ENCODE data around the gene RPS13. TPM values are rescaled to one million over a fixed set of nuclear protein-coding genes. Genes with fewer than 3 reads are reported as not detected.

RPS13 gene
- total RNA-seq, result 1,000 to 10,000 TPM in 2 of 9 donors, 100 to 1,000 TPM in 7; 641 to 1,399 (median 741) TPM
- polyA plus RNA-seq, result 1,000 to 10,000 TPM in 2 of 3 donors, 100 to 1,000 TPM in 1; 745 to 1,182 (median 1,162) TPM
- long read RNA-seq, donor 1, transcript RPS13-207 (2 exons, 594 nt), result minor isoform, 9 of 1,155 reads
- long read RNA-seq, donor 1, transcript RPS13-203 (5 exons, 664 nt), result minor isoform, 57 of 1,155 reads
- long read RNA-seq, donor 1, transcript RPS13-202 (6 exons, 646 nt), result major isoform, 932 of 1,155 reads
- long read RNA-seq, donor 1, transcript RPS13-208 (3 exons, 746 nt), result minor isoform, 47 of 1,155 reads
- long read RNA-seq, donor 1, partial matches to known transcripts, result 69 of 1,155 reads
- long read RNA-seq, donor 1, other reads (novel, unspliced or antisense), result 25 of 1,155 reads
- long read RNA-seq, donor 2, transcript RPS13-208 (3 exons, 746 nt), result minor isoform, 13 of 606 reads
- long read RNA-seq, donor 2, transcript RPS13-203 (5 exons, 664 nt), result minor isoform, 20 of 606 reads
- long read RNA-seq, donor 2, transcript RPS13-202 (6 exons, 646 nt), result major isoform, 509 of 606 reads
- long read RNA-seq, donor 2, transcript RPS13-207 (2 exons, 594 nt), result minor isoform, 8 of 606 reads
- long read RNA-seq, donor 2, partial matches to known transcripts, result 46 of 606 reads
- long read RNA-seq, donor 2, other reads (novel, unspliced or antisense), result 8 of 606 reads
- long read RNA-seq, donor 3, transcript RPS13-207 (2 exons, 594 nt), result minor isoform, 14 of 905 reads
- long read RNA-seq, donor 3, transcript RPS13-208 (3 exons, 746 nt), result minor isoform, 52 of 905 reads
- long read RNA-seq, donor 3, transcript RPS13-202 (6 exons, 646 nt), result major isoform, 694 of 905 reads
- long read RNA-seq, donor 3, transcript RPS13-203 (5 exons, 664 nt), result minor isoform, 49 of 905 reads
- long read RNA-seq, donor 3, partial matches to known transcripts, result 64 of 905 reads
- long read RNA-seq, donor 3, other reads (novel, unspliced or antisense), result 20 of 905 reads
- long read RNA-seq, donor 4, transcript RPS13-203 (5 exons, 664 nt), result minor isoform, 16 of 1,650 reads
- long read RNA-seq, donor 4, transcript RPS13-202 (6 exons, 646 nt), result major isoform, 1,599 of 1,650 reads
- long read RNA-seq, donor 4, transcript RPS13-201 (6 exons, 491 nt), result minor isoform, 5 of 1,650 reads
- long read RNA-seq, donor 4, partial matches to known transcripts, result 2 of 1,650 reads
- long read RNA-seq, donor 4, other reads (novel, unspliced or antisense), result 26 of 1,650 reads
- long read RNA-seq, donor 5, transcript RPS13-202 (6 exons, 646 nt), result major isoform, 634 of 656 reads
- long read RNA-seq, donor 5, transcript RPS13-201 (6 exons, 491 nt), result minor isoform, 6 of 656 reads
- long read RNA-seq, donor 5, partial matches to known transcripts, result 4 of 656 reads
- long read RNA-seq, donor 5, other reads (novel, unspliced or antisense), result 2 of 656 reads
- long read RNA-seq, donor 6, transcript RPS13-202 (6 exons, 646 nt), result major isoform, 1,711 of 1,758 reads
- long read RNA-seq, donor 6, transcript RPS13-203 (5 exons, 664 nt), result minor isoform, 10 of 1,758 reads
- long read RNA-seq, donor 6, partial matches to known transcripts, result 7 of 1,758 reads
- long read RNA-seq, donor 6, other reads (novel, unspliced or antisense), result 23 of 1,758 reads
- long read RNA-seq, donor 7, transcript RPS13-203 (5 exons, 664 nt), result minor isoform, 27 of 629 reads
- long read RNA-seq, donor 7, transcript RPS13-207 (2 exons, 594 nt), result minor isoform, 9 of 629 reads
- long read RNA-seq, donor 7, transcript RPS13-208 (3 exons, 746 nt), result minor isoform, 52 of 629 reads
- long read RNA-seq, donor 7, transcript RPS13-202 (6 exons, 646 nt), result major isoform, 474 of 629 reads
- long read RNA-seq, donor 7, partial matches to known transcripts, result 51 of 629 reads
- long read RNA-seq, donor 7, other reads (novel, unspliced or antisense), result 7 of 629 reads
- long read RNA-seq, donor 8, transcript RPS13-203 (5 exons, 664 nt), result minor isoform, 44 of 968 reads
- long read RNA-seq, donor 8, transcript RPS13-208 (3 exons, 746 nt), result minor isoform, 39 of 968 reads
- long read RNA-seq, donor 8, transcript RPS13-202 (6 exons, 646 nt), result major isoform, 777 of 968 reads
- long read RNA-seq, donor 8, transcript RPS13-210 (3 exons, 568 nt), result minor isoform, 7 of 968 reads
- long read RNA-seq, donor 8, partial matches to known transcripts, result 66 of 968 reads
- long read RNA-seq, donor 8, other reads (novel, unspliced or antisense), result 20 of 968 reads
- long read RNA-seq, donor 9, transcript RPS13-203 (5 exons, 664 nt), result minor isoform, 29 of 835 reads
- long read RNA-seq, donor 9, transcript RPS13-207 (2 exons, 594 nt), result minor isoform, 15 of 835 reads
- long read RNA-seq, donor 9, transcript RPS13-202 (6 exons, 646 nt), result major isoform, 591 of 835 reads
- long read RNA-seq, donor 9, transcript RPS13-208 (3 exons, 746 nt), result minor isoform, 66 of 835 reads
- long read RNA-seq, donor 9, partial matches to known transcripts, result 88 of 835 reads
- long read RNA-seq, donor 9, other reads (novel, unspliced or antisense), result 37 of 835 reads
- long read RNA-seq, donor 10, transcript RPS13-202 (6 exons, 646 nt), result major isoform, 211 of 285 reads
- long read RNA-seq, donor 10, transcript RPS13-203 (5 exons, 664 nt), result minor isoform, 18 of 285 reads
- long read RNA-seq, donor 10, transcript RPS13-207 (2 exons, 594 nt), result minor isoform, 5 of 285 reads
- long read RNA-seq, donor 10, transcript RPS13-208 (3 exons, 746 nt), result minor isoform, 16 of 285 reads
- long read RNA-seq, donor 10, partial matches to known transcripts, result 34 of 285 reads
- long read RNA-seq, donor 10, other reads (novel, unspliced or antisense), result 0 of 285 reads

- Histone ChIP-seq H3K27ac (peak within 1 kb of the TSS; percentile 74 to 99 (median 92)), H3K9me3 (replicated peaks in 1 of 3) (no peaks in the 10 kb centered on the region), H3K4me1 (replicated peaks in 1 of 2) (peaks cover 13 to 36% of the 10 kb centered on the region in 2 donors), H3K4me3 (peak within 1 kb of the TSS; percentile 31 to 95 (median 91)), H3K27me3 (no peaks in the 10 kb centered on the region), H3K36me3 (replicated peaks in 1 of 2) (peaks cover 0 to 31% of the 10 kb centered on the region in 2 donors)
- peak; percentile 83 to 91 for TF ChIP-seq POLR2A (IDR thresholded peaks at IDR 0.05)
- TF ChIP-seq CTCF (IDR thresholded peaks at IDR 0.05), result no peak
- peak; percentile 96 to 99 (median 98) for DNase-seq
- intact Hi-C loops (cut with DNase I), result loop anchor here in 1 of 2 donors (5.0 kb wide), 1 partner anchor 130 kb away; the partner anchor contains the start of gene PIK3C2A
- 0 to 1% (median 0%) methylated on average over 20 to 55 of the region's 55 CpGs for WGBS, 4 donors
Observed at GRCh38 chr11:17077520-17078401, at the start of gene RPS13. Gene RPS13 (minus strand): TSS chr11:17077667. CDS start chr11:17077641, 26 bp downstream.

- Histone ChIP-seq H3K4me1 (replicated peaks in 1 of 2) (no peaks in the 10 kb centered on the region), H3K27me3 (no peaks in the 10 kb centered on the region), H3K27ac (no peak overlapping the region), H3K9me3 (replicated peaks in 1 of 3) (peaks cover 0 to 8% (median 0%) of the 10 kb centered on the region in 3 donors), H3K36me3 (replicated peaks in 1 of 2) (peaks cover 0 to 7% of the 10 kb centered on the region in 2 donors), H3K4me3 (no peak overlapping the region)
- no peak for DNase-seq
- intact Hi-C loops (cut with DNase I), result no loop called here
- TF ChIP-seq CTCF (IDR thresholded peaks at IDR 0.05) (no peak), POLR2A (IDR thresholded peaks at IDR 0.05) (no peak)
- WGBS, 4 donors, result 96 to 100% (median 98%) methylated on average over 2 of the region's 2 CpGs
Observed at GRCh38 chr11:17121981-17122380, 44.5 kb upstream of the RPS13 start.

All from adrenal gland (tissue), 19 donors.